Activated CD8-positive, alpha-beta memory T cell treated with anti-CD3 and anti-CD28 coated beads, Interleukin-2, amount 50 U/mL, for 1 hour (primary cell): Measurements from ENCODE around the gene INTS14.
"Not testable (repeated sequence)": the region's sequence is repeated elsewhere in the genome, so short reads cannot be mapped to it uniquely, and the experiment has no call there.

Experiments
- DNase-seq: peaks from one replicate; pipeline ENCODE4 v3.0.0-alpha.2; 2020; ENCODE audit errors: extremely low read depth

The INTS14 gene

GRCh38 chr15:65578904-65579728 is 31.8 kb downstream of the INTS14 start:
- no peak for DNase-seq

- no peak for DNase-seq
These were observed 33.6 kb downstream of the INTS14 start for GRCh38 chr15:65577129-65577996.

- no peak for DNase-seq
These were observed 34.3 kb downstream of the INTS14 start for GRCh38 chr15:65576664-65577063.

DNA sequence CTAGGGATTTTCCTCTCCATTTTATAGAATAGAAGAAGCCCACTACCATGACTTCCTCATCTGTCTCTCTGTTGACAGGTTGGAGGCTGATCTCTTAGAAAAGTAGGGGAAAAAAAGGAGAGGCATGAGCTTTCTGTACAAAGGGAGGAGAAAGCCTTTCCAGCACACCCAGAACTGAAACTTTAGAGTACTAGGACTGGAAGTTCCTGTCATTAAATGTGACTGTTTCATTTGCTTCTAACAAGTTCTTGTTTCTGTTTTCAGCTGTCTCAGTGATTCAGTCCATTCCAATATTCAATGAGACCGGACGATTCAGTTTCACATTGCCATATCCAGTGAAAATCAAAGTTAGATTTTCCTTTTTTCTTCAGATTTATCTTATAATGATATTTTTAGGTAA is 39.0 kb downstream of the INTS14 start:
- no peak for DNase-seq

- DNase-seq = no peak
These were observed 41.2 kb downstream of the INTS14 start for GRCh38 chr15:65569728-65570127.

GRCh38 chr15:65561934-65562333 is 49.0 kb downstream of the INTS14 start:
- DNase-seq = no peak

DNA sequence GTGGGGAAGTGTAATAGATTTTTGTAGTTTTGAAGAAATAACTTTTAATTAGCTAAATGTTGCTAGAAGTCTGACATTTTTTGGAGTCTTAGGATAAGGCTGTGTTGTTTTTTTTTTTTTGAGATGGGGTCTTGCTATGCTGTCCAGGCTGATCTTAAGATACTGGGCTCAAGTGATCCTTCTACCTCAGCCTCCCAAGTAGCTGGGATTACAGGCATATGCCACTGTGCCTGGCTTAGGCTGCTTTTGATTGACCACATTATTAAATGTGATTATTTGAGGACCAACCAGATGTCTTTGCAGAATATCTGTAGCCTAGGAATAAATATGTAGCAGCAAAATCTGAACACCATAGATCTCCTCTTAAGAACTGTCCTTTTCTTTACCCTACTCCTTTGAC is 51.0 kb downstream of the INTS14 start:
- DNase-seq = no peak

DNA sequence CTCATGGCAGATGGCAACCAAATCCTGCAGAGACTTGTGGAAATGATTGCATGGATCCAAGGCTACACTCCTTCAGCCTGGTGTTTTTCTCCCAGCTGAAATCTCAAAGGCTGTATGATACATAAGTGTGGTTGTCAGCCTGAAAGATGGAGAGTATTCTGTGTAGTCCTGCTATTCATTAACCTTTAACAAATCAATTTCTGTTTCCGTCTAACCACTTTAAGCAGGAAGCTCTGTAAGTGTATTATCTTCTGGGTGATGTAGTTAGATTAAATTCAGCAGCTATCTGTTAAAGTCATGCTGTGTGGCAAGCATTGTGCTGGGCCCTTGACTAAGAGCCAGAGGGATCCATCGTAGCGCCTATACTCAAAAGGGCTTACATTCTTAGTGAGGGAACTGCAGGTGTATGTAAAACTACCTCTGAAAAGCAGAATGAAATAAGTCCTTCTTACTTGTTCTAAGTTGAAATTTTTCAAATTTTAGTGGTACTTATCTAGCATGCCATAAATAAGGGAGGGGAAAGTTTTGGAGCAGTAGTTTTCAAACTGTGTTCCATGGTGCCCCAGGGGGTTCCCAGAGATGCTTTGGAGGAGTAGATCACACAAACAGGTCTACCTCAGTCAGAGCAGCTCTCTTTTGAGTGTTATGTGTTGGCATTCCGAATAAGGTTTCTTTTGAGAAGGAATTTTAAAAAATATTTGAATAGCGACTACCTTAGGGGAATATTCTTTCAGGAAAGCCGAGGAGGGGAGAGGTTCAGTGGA is 51.8 kb downstream of the INTS14 start:
- no peak for DNase-seq

DNA sequence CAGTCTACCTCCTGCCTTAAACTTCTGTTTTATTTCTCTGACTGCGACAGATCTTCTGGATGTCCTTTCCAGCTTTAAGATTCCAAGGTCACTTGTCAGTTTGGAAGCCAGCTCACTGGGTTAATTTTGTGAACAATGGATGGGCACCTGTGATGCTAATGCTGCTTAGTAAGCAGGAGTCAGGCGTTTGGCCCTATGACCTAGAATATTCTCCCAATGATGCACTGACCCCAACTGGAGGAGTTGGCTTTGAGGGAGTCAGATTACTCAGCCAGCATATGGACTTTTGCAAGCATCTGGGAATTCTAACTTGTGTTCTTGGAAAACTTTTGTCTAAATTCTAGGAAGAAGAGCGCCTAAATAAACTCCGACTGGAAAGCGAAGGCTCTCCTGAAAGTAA is 52.6 kb downstream of the INTS14 start:
- no peak for DNase-seq

DNA sequence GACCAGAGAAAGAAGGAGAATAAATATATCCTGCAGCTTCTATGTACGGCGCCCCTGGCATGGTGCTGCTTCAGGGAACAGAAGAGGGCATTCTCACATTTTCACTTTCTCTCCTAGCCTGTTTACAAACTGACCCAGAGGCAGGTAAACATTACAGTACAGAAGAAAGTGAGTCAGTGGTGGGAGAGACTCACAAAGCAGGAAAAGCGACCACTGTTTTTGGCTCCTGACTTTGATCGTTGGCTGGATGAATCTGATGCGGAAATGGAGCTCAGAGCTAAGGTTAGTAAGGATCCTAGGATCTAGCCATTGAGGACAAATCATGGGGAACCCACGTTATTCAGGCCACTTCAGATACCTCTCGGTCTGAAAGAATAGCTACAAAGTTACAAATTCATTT is 54.3 kb downstream of the INTS14 start:
- DNase-seq = no peak

DNA sequence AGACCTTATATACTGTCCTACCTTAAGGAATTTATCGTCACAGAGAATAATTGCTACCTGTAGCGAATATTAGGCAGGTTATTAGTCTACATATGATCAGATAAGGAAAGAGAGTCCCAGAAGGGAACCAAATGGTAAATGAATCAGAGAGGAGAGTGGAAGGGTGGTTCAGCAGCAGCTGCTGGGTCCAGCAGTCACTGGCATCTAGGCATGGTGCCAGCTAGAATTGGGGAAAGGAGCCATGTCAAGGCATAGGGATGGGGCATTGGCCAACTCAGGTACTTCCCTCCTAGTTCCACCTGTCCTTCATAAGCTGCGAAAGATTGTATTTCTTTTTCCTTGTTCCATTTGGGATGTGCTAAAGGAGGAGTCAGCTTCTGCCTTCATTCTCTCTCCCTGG is 57.2 kb downstream of the INTS14 start:
- no peak for DNase-seq

DNA sequence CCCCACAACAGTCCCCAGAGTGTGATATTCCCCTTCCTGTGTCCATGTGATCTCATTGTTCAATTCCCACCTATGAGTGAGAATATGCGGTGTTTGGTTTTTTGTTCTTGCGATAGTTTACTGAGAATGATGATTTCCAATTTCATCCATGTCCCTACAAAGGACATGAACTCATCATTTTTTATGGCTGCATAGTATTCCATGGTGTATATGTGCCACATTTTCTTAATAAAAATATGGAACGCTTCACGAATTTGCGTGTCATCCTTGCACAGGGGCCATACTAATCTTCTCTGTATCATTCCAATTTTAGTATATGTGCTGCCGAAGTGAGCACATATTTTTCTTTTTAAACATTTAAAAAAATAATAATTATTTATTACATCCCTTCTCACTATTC is 58.1 kb downstream of the INTS14 start:
- not testable (repeated sequence) for DNase-seq

DNA sequence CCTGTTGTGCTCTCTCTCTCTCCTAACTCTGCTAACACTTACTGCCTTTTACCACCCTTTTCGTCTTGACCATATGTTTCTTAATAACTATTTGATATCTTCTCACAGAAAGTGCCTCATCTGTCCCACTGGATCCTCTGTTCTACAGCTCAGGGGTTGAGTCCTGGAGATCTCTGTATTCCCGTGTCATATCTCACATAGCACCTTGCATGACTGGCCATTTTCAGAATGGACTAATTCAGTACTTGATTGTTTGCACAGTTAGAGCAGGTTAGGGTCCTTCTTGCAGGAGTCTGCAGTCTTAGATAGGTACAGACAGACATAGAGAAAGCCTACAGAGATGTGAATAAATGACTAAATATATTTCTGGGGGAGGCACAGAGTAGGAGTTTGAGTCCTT is 59.7 kb downstream of the INTS14 start:
- no peak for DNase-seq

DNA sequence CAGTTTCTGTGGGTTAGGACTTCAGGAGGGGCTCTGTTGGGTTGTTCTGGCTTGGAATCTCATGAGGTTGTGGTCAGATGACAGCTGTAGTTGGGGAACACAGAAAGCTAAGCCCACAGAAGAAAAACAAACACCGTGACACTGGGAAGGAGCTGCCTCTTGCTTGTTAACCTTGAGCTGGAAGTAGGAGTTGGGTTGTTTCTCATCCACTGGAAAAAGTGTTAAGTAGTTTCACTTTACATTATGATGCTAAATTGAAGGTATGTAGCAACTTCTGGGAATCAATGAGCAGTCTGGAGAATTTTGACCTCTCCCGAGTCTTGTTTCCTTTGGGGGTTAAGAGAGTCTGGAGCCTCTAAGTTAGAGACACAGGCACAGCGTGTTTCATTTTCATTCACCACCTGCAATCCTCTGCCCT is 60.2 kb downstream of the INTS14 start:
- DNase-seq = no peak

DNA sequence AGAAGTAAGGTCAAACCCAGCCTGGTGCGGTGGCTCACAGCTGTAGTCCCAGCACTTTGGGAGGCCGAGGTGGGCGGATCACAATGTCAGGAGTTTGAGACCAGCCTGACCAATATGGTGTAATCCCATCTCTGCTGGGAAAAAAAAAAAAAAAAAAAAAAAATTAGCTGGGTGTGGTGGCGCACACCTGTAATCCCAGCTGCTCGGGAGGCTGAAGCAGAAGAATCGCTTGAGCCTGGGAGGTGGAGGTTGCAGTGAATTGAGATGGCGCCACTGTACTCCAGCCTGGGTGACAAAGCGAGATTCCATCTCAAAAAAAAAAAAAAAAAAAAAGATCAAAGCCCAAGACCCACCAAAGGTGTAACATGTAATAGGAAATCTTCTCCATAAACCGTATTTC is 61.6 kb downstream of the INTS14 start:
- not testable (repeated sequence) for DNase-seq

DNA sequence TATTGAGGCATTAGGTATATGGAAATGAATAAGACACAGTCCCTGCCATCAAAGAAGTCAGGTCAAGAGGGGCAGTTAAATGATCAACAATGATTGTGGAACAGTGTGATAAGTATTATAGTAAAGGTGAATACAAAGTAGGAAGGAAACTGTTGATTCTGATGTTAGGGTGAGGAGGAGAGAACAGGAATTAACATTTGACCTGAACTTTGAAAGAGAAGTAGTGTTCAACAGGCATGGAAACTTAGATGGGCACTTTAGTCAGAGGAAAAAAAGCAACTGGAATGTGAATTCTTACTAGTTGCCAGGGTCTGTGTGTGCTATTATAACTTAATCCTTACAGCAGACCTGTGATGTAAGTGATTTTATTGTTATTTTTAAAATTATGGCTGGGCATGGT is 63.1 kb downstream of the INTS14 start:
- no peak for DNase-seq

GRCh38 chr15:65541231-65541820 is 69.6 kb downstream of the INTS14 start:
- no peak for DNase-seq

GRCh38 chr15:65540314-65540713 is 70.6 kb downstream of the INTS14 start:
- DNase-seq = no peak

DNA sequence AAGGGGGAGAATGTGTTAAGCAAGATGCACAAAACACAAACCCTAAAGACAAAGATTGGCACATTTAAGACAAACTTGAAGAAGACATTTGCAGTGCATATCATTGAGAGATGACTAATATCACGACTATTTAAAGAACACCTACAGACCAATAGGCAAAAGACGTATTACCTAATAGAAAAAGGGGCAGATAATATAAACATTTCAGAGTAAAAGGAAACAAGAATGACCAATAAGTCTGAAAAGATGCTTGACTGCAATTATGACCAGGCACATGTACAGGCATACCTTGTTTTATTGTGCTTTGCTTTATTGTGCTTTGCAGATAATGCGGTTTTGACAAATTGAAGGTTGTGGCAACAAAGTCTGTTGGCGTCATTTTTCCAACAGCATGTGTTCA is 75.7 kb downstream of the INTS14 start:
- DNase-seq = no peak

- no peak for DNase-seq
These were observed 77.7 kb downstream of the INTS14 start for GRCh38 chr15:65533057-65533756.

DNA sequence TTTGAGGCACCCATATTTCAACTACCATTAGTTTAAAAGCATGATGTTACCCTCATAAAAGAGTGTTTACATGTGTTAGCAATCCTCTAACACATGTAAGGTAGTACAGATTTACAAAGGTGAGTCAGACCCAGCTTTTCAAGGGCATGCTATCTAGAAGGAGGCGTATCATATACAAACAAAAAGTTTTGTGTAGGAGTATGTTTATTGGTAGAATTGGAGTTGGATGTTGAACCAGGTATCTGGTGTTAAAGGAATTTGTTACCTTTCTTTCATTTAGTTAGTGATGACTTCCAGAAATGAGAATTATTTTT is 78.2 kb downstream of the INTS14 start:
- DNase-seq = no peak
